IMR-90 (cell line): ENCODE results near the gene GATAD2A. TPM values are rescaled to one million over a fixed set of nuclear protein-coding genes. Genes with fewer than 3 reads are reported as not detected.

Source experiments
- ATAC-seq: fragments of 200-7000 bp; cut with Tn5 transposase; 2 replicates; pipeline ENCODE4 v1.9.1; 2020; ENCODE audit warnings: low read depth, mild to moderate bottlenecking, moderate library complexity
- BruUV-seq: library from RNA; stranded (reverse); fragments of 400-500 nt; replicated peaks from 2 replicates; lab custom pipeline; 2021; lab: Mats Ljungman, UMichigan
- CTCF ChIA-PET: fragments of 300-600 bp; formaldehyde crosslinking; extraction: SDS; loops from one replicate; lab custom pipeline; 2021; ENCODE audit warnings: antibody characterized with exemption; lab: Yijun Ruan, JAX
- POLR2A ChIA-PET: fragments of 300-600 bp; sonication (Branson Sonifier 250); formaldehyde crosslinking; loops from one replicate; lab custom pipeline; 2022; ENCODE audit warnings: antibody characterized with exemption; ENCODE audit not compliant: unreplicated experiment; lab: Charles Lee
- DNase-seq: peaks from one replicate; pipeline ENCODE4 v3.0.0; 2013
- H2AFZ ChIP-seq: replicated peaks from 2 replicates; pipeline ENCODE3; 2013; ENCODE audit warnings: low read length, mild to moderate bottlenecking; ENCODE audit not compliant: poor library complexity
- H2AK5ac ChIP-seq: 2 replicates; pipeline ENCODE4 v1.6.1; 2013; ENCODE audit warnings: low read depth, low read length, inconsistent platforms
- H2AK9ac ChIP-seq: replicated peaks from 2 replicates; pipeline ENCODE3; 2013; ENCODE audit warnings: mild to moderate bottlenecking, low read depth, low read length, moderate library complexity; ENCODE audit not compliant: poor library complexity
- H2BK120ac ChIP-seq: 2 replicates; pipeline ENCODE4 v1.6.1; 2013; ENCODE audit warnings: low read depth, low read length, inconsistent platforms
- H2BK15ac ChIP-seq: 3 replicates; pipeline ENCODE4 v1.6.1; 2013; ENCODE audit warnings: low read depth, low read length, inconsistent platforms
- H2BK20ac ChIP-seq: 2 replicates; pipeline ENCODE4 v1.6.1; 2013; ENCODE audit warnings: low read depth, mild to moderate bottlenecking, inconsistent platforms, low read length, moderate library complexity
- H2BK5ac ChIP-seq: 2 replicates; pipeline ENCODE4 v1.6.1; 2013; ENCODE audit warnings: mild to moderate bottlenecking, low read depth, low read length, inconsistent platforms; ENCODE audit not compliant: poor library complexity, severe bottlenecking
- H3K14ac ChIP-seq: replicated peaks from 2 replicates; pipeline ENCODE4 v1.6.1; 2013; ENCODE audit warnings: low read depth, low read length, inconsistent platforms
- H3K18ac ChIP-seq: 2 replicates; pipeline ENCODE4 v1.6.1; 2013; ENCODE audit warnings: low read depth, low read length, control low read depth
- H3K23ac ChIP-seq: 2 replicates; pipeline ENCODE4 v1.6.1; 2013; ENCODE audit warnings: low read depth, low read length, inconsistent platforms
- H3K27ac ChIP-seq: 2 replicates; pipeline ENCODE4 v1.5.1; 2013; ENCODE audit warnings: mild to moderate bottlenecking, control low read depth, low read length; ENCODE audit not compliant: insufficient read depth
- H3K27me3 ChIP-seq: 2 replicates; pipeline ENCODE4 v1.6.1; 2013; ENCODE audit warnings: low read length; ENCODE audit not compliant: control insufficient read depth, insufficient read depth
- H3K36me3 ChIP-seq: 2 replicates; pipeline ENCODE4 v1.6.1; 2013; ENCODE audit warnings: low read length, mixed read lengths; ENCODE audit not compliant: control insufficient read depth, insufficient read depth
- H3K4ac ChIP-seq: 2 replicates; pipeline ENCODE4 v1.6.1; 2013; ENCODE audit warnings: low read depth, low read length, inconsistent platforms
- H3K4me1 ChIP-seq: 2 replicates; pipeline ENCODE4 v1.6.1; 2013; ENCODE audit warnings: low read length, mixed read lengths; ENCODE audit not compliant: control insufficient read depth, insufficient read depth
- H3K4me2 ChIP-seq: 2 replicates; pipeline ENCODE4 v1.6.1; 2013; ENCODE audit warnings: low read depth, mild to moderate bottlenecking, control low read depth, low read length, moderate library complexity
- H3K4me3 ChIP-seq: 2 replicates; pipeline ENCODE4 v1.5.1; 2013; ENCODE audit warnings: low read depth, mild to moderate bottlenecking, control low read depth, low read length, moderate library complexity; ENCODE audit not compliant: insufficient read depth
- H3K56ac ChIP-seq: 2 replicates; pipeline ENCODE4 v1.6.1; 2013; ENCODE audit warnings: low read length, inconsistent platforms; ENCODE audit not compliant: insufficient read depth; ENCODE audit errors: extremely low read depth
- H3K79me1 ChIP-seq, 2 experiments: 2 replicates each; pipeline ENCODE4 v1.6.1; 2013; ENCODE audit warnings: low read length in 2 of 2, inconsistent platforms in 1 of 2, low read depth in 1 of 2
- H3K9ac ChIP-seq: 2 replicates; pipeline ENCODE4 v1.6.1; 2013; ENCODE audit warnings: low read depth, low read length, control low read depth
- H3K9me1 ChIP-seq: 2 replicates; pipeline ENCODE4 v1.6.1; 2013; ENCODE audit warnings: low read length, inconsistent platforms; ENCODE audit not compliant: insufficient read depth
- H3K9me3 ChIP-seq: 2 replicates; pipeline ENCODE4 v1.6.1; 2013; ENCODE audit warnings: low read length; ENCODE audit not compliant: control insufficient read depth, insufficient read depth
- H4K20me1 ChIP-seq: 2 replicates; pipeline ENCODE4 v1.6.1; 2013; ENCODE audit warnings: low read length, inconsistent platforms; ENCODE audit not compliant: insufficient read depth
- H4K5ac ChIP-seq: 2 replicates; pipeline ENCODE4 v1.6.1; 2013; ENCODE audit warnings: mild to moderate bottlenecking, low read depth, low read length, control low read depth
- H4K8ac ChIP-seq, 2 experiments: 2 replicates each; pipeline ENCODE4 v1.6.1; 2013; ENCODE audit warnings: low read depth in 2 of 2, low read length in 2 of 2, control low read depth in 1 of 2, inconsistent platforms in 1 of 2
- H4K91ac ChIP-seq: 2 replicates; pipeline ENCODE4 v1.6.1; 2013; ENCODE audit warnings: low read depth, low read length, inconsistent platforms; ENCODE audit not compliant: insufficient read depth
- BHLHE40 ChIP-seq: fragments of 150-350 bp; IDR thresholded peaks from 2 replicates; pipeline ENCODE4 v1.6.1; 2016; ENCODE audit warnings: mild to moderate bottlenecking, low read depth, low read length
- CTCF ChIP-seq: conservative IDR thresholded peaks from 2 replicates; pipeline ENCODE4 v1.5.1; 2012; ENCODE audit warnings: mild to moderate bottlenecking, low read depth, low read length, improper control_type of control experiment
- FOS ChIP-seq: fragments of 150-350 bp; IDR thresholded peaks from 2 replicates; pipeline ENCODE4 v1.6.1; 2016; ENCODE audit warnings: low read depth, low read length
- MXI1 ChIP-seq: IDR thresholded peaks from 2 replicates; pipeline ENCODE4 v1.6.1; 2012; ENCODE audit warnings: low read depth, mild to moderate bottlenecking, low read length, moderate library complexity, borderline replicate concordance
- POLR2A ChIP-seq: IDR thresholded peaks from 2 replicates; pipeline ENCODE4 v1.6.1; 2012; ENCODE audit warnings: mild to moderate bottlenecking, low read depth, low read length
- RAD21 ChIP-seq: IDR thresholded peaks from 2 replicates; pipeline ENCODE4 v1.6.1; 2012; ENCODE audit warnings: low read length, improper control_type of control experiment
- SMC3 ChIP-seq: fragments of 150-350 bp; IDR thresholded peaks from 2 replicates; pipeline ENCODE4 v1.6.1; 2016; ENCODE audit warnings: low read depth, mild to moderate bottlenecking, antibody characterized with exemption, low read length, moderate library complexity
- WGBS, 2 experiments: methylation state at CpG; one replicate each; pipeline versions ENCODE4 v1.1.5 to v1.1.7; 2013; ENCODE audit warnings: missing lambda C conversion rate in 2 of 2; ENCODE audit not compliant: insufficient read length in 1 of 2; ENCODE audit errors: extremely low coverage in 2 of 2; 5-methylcytosine and 5-hydroxymethylcytosine counted together
- dilution Hi-C: fragments of 300-500 bp; cut with HindIII; formaldehyde crosslinking; loops from one replicate; pipeline ENCODE4 v1.14.3; 2018; ENCODE audit warnings: low sequenced_read_pairs; ENCODE audit not compliant: unreplicated experiment
- in situ Hi-C: fragments of 300-500 bp; cut with MboI; formaldehyde crosslinking; loops from 3 replicates; pipeline ENCODE4 v1.14.3; 2019; ENCODE audit warnings: low sequenced_read_pairs, inconsistent platforms, mixed read lengths
- intact Hi-C: fragments of 100-400 bp; cut with micrococcal nuclease; formaldehyde crosslinking; loops from 2 replicates; pipeline ENCODE4 v1.10.0; 2022
- polyA plus RNA-seq, 3 experiments: library from polyadenylated mRNA; depleted of rRNA; stranded (reverse); fragments of >200 nt; gene quantifications; 2 replicates each; pipeline ENCODE4 v1.2.3, GENCODE V29; 2012; ENCODE audit warnings: low replicate concordance in 1 of 3
- total RNA-seq: library from RNA; depleted of rRNA; stranded (reverse); fragments of >200 nt; gene quantifications from 2 replicates; pipeline ENCODE4 v1.2.3, GENCODE V29; 2012

GATAD2A gene
- total and polyA plus RNA-seq, 2 of the 4 experiments (the other 2 are of a cell fraction), result 23.5 to 33.2 TPM

GRCh38 chr19:19495614-19496603, 90.4 kb downstream of the GATAD2A start:
- no TSS peak for BruUV-seq
- WGBS, 2 experiments, result 92% methylated on average over 23 of the region's 30 CpGs; no CpG with 5 or more reads in 1 of the 2 experiments
- Histone ChIP-seq H3K4me3 (no peak overlapping the region), H2AK9ac (peak overlapping the region; percentile 37), H3K27ac (no peak overlapping the region), H3K4ac (no peak overlapping the region), H3K79me1 (peaks cover 20 to 58% of the 10 kb centered on the region in 2 experiments), H4K8ac (no peak overlapping the region), H3K4me1 (no peaks in the 10 kb centered on the region), H3K18ac (no peak overlapping the region), H3K56ac (no peak overlapping the region), H3K14ac (no peak overlapping the region), H4K91ac (no peak overlapping the region), H3K4me2 (no peak overlapping the region), H2AK5ac (no peak overlapping the region), H3K36me3 (peaks cover 71% of the 10 kb centered on the region), H2BK15ac (no peak overlapping the region), H2BK120ac (no peak overlapping the region), H2AFZ (no peak overlapping the region), H2BK5ac (no peak overlapping the region), H3K23ac (no peak overlapping the region), H4K5ac (no peak overlapping the region), H2BK20ac (no peak overlapping the region), H3K9me3 (no peaks in the 10 kb centered on the region), H4K20me1 (peaks cover 6% of the 10 kb centered on the region), H3K9ac (no peak overlapping the region), H3K27me3 (no peaks in the 10 kb centered on the region), H3K9me1 (no peaks in the 10 kb centered on the region)
- in situ Hi-C loops (no loop called here), intact Hi-C loops (no loop called here), dilution Hi-C loops (no loop called here)
- ChIA-PET POLR2A (no interaction called here), CTCF (no interaction called here)
- DNase-seq, result no peak
- TF ChIP-seq BHLHE40 (no peak), SMC3 (no peak), CTCF (no peak), POLR2A (no peak), RAD21 (no peak), MXI1 (no peak), FOS (no peak)
- ATAC-seq, result no peak
